WTC11 (cell line): ENCODE measurements around the gene ARL6IP6. TPM values are rescaled to one million over a fixed set of nuclear protein-coding genes. Genes with fewer than 3 reads are reported as not detected.

Experiments used
- ATAC-seq: fragments of 200-7000 bp; cut with Tn5 transposase; 2 replicates; pipeline ENCODE4 v1.10.0; 2021; ENCODE audit warnings: mild to moderate bottlenecking, moderate library complexity
- CTCF ChIA-PET: fragments of 300-600 bp; sonication (Branson Sonifier 250); formaldehyde crosslinking; loops from one replicate; lab custom pipeline; 2021; ENCODE audit warnings: antibody characterized with exemption; lab: Charles Lee
- POLR2A ChIA-PET: fragments of 350-600 bp; sonication (Branson Sonifier 250); formaldehyde crosslinking; loops from one replicate; lab custom pipeline; 2021; ENCODE audit warnings: antibody characterized with exemption; lab: Charles Lee
- DNase-seq: peaks from one replicate; pipeline ENCODE4 v3.0.0; 2021; ENCODE audit warnings: low spot score
- H3K27ac Mint-ChIP-seq: 2 replicates; pipeline ENCODE4 v1.8.0; 2021; ENCODE audit warnings: mixed read lengths
- H3K27me3 Mint-ChIP-seq: 2 replicates; pipeline ENCODE4 v1.8.0; 2021; ENCODE audit warnings: low read depth, mild to moderate bottlenecking, moderate library complexity, mixed read lengths
- H3K36me3 Mint-ChIP-seq: 2 replicates; pipeline ENCODE4 v1.8.0; 2021; ENCODE audit warnings: mixed read lengths
- H3K4me1 Mint-ChIP-seq: 2 replicates; pipeline ENCODE4 v1.8.0; 2022; ENCODE audit warnings: mixed read lengths
- H3K4me3 Mint-ChIP-seq: 2 replicates; pipeline ENCODE4 v1.8.0; 2021; ENCODE audit warnings: mild to moderate bottlenecking, moderate library complexity, mixed read lengths
- H3K9me3 Mint-ChIP-seq: 2 replicates; pipeline ENCODE4 v1.8.0; 2021; ENCODE audit warnings: mixed read lengths
- AFF4 ChIP-seq: sonication (generic); formaldehyde crosslinking; IDR thresholded peaks from 2 replicates; pipeline ENCODE4 v1.8.1; 2023; ENCODE audit warnings: mild to moderate bottlenecking, missing genetic modification reagents, borderline replicate concordance
- ATF2 ChIP-seq: sonication (generic); formaldehyde crosslinking; IDR thresholded peaks from 2 replicates; pipeline ENCODE4 v1.8.1; 2022; ENCODE audit warnings: low read depth, missing genetic modification reagents, borderline replicate concordance
- CREB1 ChIP-seq: sonication (generic); formaldehyde crosslinking; IDR thresholded peaks from 2 replicates; pipeline ENCODE4 v1.8.0; 2023; ENCODE audit warnings: mild to moderate bottlenecking, missing genetic modification reagents
- CTCF ChIP-seq: fragments of 200-600 bp; IDR thresholded peaks from 2 replicates; pipeline ENCODE4 v1.8.0; 2022; ENCODE audit warnings: antibody characterized with exemption
- ELF4 ChIP-seq: sonication (generic); formaldehyde crosslinking; IDR thresholded peaks from 2 replicates; pipeline ENCODE4 v1.8.1; 2022; ENCODE audit warnings: low read depth, mild to moderate bottlenecking, moderate library complexity, missing genetic modification reagents
- FOXP1 ChIP-seq: sonication (generic); formaldehyde crosslinking; IDR thresholded peaks from 2 replicates; pipeline ENCODE4 v1.8.0; 2022; ENCODE audit warnings: missing genetic modification reagents, mild to moderate bottlenecking, moderate library complexity, borderline replicate concordance
- HMGA2 ChIP-seq: fragments of 250-450 bp; sonication (Bioruptor Pico); IDR thresholded peaks from 2 replicates; pipeline ENCODE4 v1.4.0; 2021; ENCODE audit warnings: mild to moderate bottlenecking, moderate library complexity
- JUN ChIP-seq: sonication (generic); formaldehyde crosslinking; IDR thresholded peaks from 2 replicates; pipeline ENCODE4 v1.8.0; 2023; ENCODE audit warnings: mild to moderate bottlenecking, missing genetic modification reagents
- KAT7 ChIP-seq: sonication (generic); formaldehyde crosslinking; IDR thresholded peaks from 2 replicates; pipeline ENCODE4 v1.8.1; 2023; ENCODE audit warnings: missing genetic modification reagents, mild to moderate bottlenecking, borderline replicate concordance
- NR1H2 ChIP-seq: sonication (generic); formaldehyde crosslinking; IDR thresholded peaks from 2 replicates; pipeline ENCODE4 v1.9.0; 2021; ENCODE audit warnings: mild to moderate bottlenecking, moderate library complexity, missing genetic modification reagents
- SP1 ChIP-seq: sonication (generic); formaldehyde crosslinking; conservative IDR thresholded peaks from 2 replicates; pipeline ENCODE4 v1.8.1; 2022; ENCODE audit warnings: missing genetic modification reagents
- ZBTB21 ChIP-seq: sonication (generic); formaldehyde crosslinking; IDR thresholded peaks from 2 replicates; pipeline ENCODE4 v1.8.1; 2023; ENCODE audit warnings: mild to moderate bottlenecking, missing genetic modification reagents, borderline replicate concordance
- ZNF263 ChIP-seq: sonication (generic); formaldehyde crosslinking; IDR thresholded peaks from 2 replicates; pipeline ENCODE4 v1.8.1; 2022; ENCODE audit warnings: low read depth, mild to moderate bottlenecking, moderate library complexity, missing genetic modification reagents
- total RNA-seq: library from RNA; stranded (reverse); gene quantifications from 3 replicates; pipeline ENCODE4 v1.2.3, GENCODE V29; 2021
- TF ChIP-seq, protein P1 (sequence below): sonication (generic); formaldehyde crosslinking; IDR thresholded peaks from 2 replicates; pipeline ENCODE4 v1.8.1; 2023; ENCODE audit warnings: mild to moderate bottlenecking, moderate library complexity, missing genetic modification reagents
- TF ChIP-seq, protein P2 (sequence below): sonication (generic); formaldehyde crosslinking; IDR thresholded peaks from 2 replicates; pipeline ENCODE4 v1.8.0; 2023; ENCODE audit warnings: missing genetic modification reagents
- TF ChIP-seq, protein P3 (sequence below): sonication (generic); formaldehyde crosslinking; IDR thresholded peaks from 2 replicates; pipeline ENCODE4 v1.8.1; 2022; ENCODE audit warnings: mild to moderate bottlenecking, missing genetic modification reagents, moderate library complexity, borderline replicate concordance

ARL6IP6 gene
- total RNA-seq, 1 experiment from 2014 or later: 40.4 TPM

DNA sequence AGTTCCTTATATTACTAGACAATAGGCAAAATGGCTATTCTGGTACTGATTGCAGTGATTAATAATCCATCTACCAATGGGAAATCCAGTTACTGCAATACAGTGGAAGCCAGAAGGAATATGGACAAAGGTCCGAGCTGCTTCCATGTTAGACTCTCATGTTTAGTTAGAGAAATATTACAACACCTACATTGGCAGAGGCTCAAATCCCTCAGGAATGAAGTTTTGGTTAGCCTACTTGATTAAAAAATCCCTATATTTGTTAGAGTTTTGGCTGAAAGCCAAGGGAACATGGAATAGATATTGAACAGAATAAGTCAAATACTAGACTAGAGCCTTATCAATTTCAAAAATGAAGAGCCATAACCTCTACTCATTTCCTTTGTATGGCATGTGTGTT, 48.5 kb downstream of the ARL6IP6 start:
- no peak for DNase-seq
- POLR2A ChIA-PET: no interaction called here
- no peaks in the 10 kb centered on the region for H3K4me1 Mint-ChIP-seq
- H3K9me3 Mint-ChIP-seq: no peaks in the 10 kb centered on the region
- no peak overlapping the region for H3K4me3 Mint-ChIP-seq
- TF ChIP-seq AFF4 (CRISPR knock-in tag) (no peak), ZNF263 (CRISPR knock-in tag) (no peak), HMGA2 (CRISPR knock-in tag) (no peak), JUN (no peak), CREB1 (CRISPR knock-in tag) (no peak), ATF2 (no peak), CTCF (no peak), KAT7 (no peak), ZBTB21 (CRISPR knock-in tag) (no peak), SP1 (CRISPR knock-in tag) (no peak), ELF4 (CRISPR knock-in tag) (no peak), NR1H2 (CRISPR knock-in tag) (no peak), FOXP1 (CRISPR knock-in tag) (no peak)
- TF ChIP-seq, protein P1, sequence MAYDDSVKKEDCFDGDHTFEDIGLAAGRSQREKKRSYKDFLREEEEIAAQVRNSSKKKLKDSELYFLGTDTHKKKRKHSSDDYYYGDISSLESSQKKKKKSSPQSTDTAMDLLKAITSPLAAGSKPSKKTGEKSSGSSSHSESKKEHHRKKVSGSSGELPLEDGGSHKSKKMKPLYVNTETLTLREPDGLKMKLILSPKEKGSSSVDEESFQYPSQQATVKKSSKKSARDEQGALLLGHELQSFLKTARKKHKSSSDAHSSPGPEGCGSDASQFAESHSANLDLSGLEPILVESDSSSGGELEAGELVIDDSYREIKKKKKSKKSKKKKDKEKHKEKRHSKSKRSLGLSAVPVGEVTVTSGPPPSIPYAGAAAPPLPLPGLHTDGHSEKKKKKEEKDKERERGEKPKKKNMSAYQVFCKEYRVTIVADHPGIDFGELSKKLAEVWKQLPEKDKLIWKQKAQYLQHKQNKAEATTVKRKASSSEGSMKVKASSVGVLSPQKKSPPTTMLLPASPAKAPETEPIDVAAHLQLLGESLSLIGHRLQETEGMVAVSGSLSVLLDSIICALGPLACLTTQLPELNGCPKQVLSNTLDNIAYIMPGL (CRISPR knock-in tag): no peak
- TF ChIP-seq, protein P2, sequence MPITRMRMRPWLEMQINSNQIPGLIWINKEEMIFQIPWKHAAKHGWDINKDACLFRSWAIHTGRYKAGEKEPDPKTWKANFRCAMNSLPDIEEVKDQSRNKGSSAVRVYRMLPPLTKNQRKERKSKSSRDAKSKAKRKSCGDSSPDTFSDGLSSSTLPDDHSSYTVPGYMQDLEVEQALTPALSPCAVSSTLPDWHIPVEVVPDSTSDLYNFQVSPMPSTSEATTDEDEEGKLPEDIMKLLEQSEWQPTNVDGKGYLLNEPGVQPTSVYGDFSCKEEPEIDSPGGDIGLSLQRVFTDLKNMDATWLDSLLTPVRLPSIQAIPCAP: no peak
- TF ChIP-seq, protein P3, sequence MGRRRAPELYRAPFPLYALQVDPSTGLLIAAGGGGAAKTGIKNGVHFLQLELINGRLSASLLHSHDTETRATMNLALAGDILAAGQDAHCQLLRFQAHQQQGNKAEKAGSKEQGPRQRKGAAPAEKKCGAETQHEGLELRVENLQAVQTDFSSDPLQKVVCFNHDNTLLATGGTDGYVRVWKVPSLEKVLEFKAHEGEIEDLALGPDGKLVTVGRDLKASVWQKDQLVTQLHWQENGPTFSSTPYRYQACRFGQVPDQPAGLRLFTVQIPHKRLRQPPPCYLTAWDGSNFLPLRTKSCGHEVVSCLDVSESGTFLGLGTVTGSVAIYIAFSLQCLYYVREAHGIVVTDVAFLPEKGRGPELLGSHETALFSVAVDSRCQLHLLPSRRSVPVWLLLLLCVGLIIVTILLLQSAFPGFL (CRISPR knock-in tag): no peak
- TF ChIP-seq, all 79 proteins: peak for 0
- CTCF ChIA-PET: interaction anchor here (0.6 kb wide), 1 partner anchor 583 kb away, joined by 3 read pairs; no protein-coding TSS in a partner anchor
- Mint-ChIP-seq H3K36me3 (peaks cover 7% of the 10 kb centered on the region; the same call in 1 of the 2 replicates), H3K27me3 (no peaks in the 10 kb centered on the region; the same call in 1 of the 2 replicates), H3K27ac (no peak overlapping the region)
- no peak for ATAC-seq
